H1 (cell line): Measurements from ENCODE around the gene GEMIN7. TPM values are rescaled to one million over a fixed set of nuclear protein-coding genes. Genes with fewer than 3 reads are reported as not detected.
A peak's percentile ranks its signal among the peaks of the same experiment; 100 is the strongest.

Experiments used
- CEBPB ChIP-seq: IDR thresholded peaks from 2 replicates; pipeline ENCODE4 v1.6.1; 2012; ENCODE audit warnings: low read depth, low read length
- CREB1 ChIP-seq: IDR thresholded peaks from 2 replicates; pipeline ENCODE4 v1.6.1; 2012; ENCODE audit warnings: inconsistent platforms
- E2F6 ChIP-seq: IDR thresholded peaks from 2 replicates; pipeline ENCODE4 v1.6.1; 2012; ENCODE audit warnings: inconsistent platforms
- EGR1 ChIP-seq: IDR thresholded peaks from 2 replicates; pipeline ENCODE4 v1.6.1; 2011; ENCODE audit warnings: low read depth, low read length, borderline replicate concordance
- HDAC2 ChIP-seq, 2 experiments: fragments of 300-600 bp in 1 of 2; sonication (generic) in 1 of 2; IDR thresholded peaks; 2 replicates each; pipeline ENCODE4 v1.6.1; 2011 to 2012; ENCODE audit warnings: low read depth in 2 of 2, low read length in 2 of 2, mild to moderate bottlenecking in 2 of 2, moderate library complexity in 2 of 2, borderline replicate concordance in 1 of 2, inconsistent platforms in 1 of 2
- KDM1A ChIP-seq: fragments of 200-600, 300-600 bp; sonication (generic); IDR thresholded peaks from 2 replicates; pipeline ENCODE4 v1.7.1; 2016; ENCODE audit warnings: mild to moderate bottlenecking, low read length, borderline replicate concordance
- PHF8 ChIP-seq: fragments of 200-600 bp; sonication (generic); conservative IDR thresholded peaks from 2 replicates; pipeline ENCODE4 v1.7.1; 2012; ENCODE audit warnings: low read depth, mild to moderate bottlenecking, inconsistent platforms, low read length, moderate library complexity
- POLR2A ChIP-seq, 2 experiments: IDR thresholded peaks; 1 replicate in 1 of 2; 2 replicates in 1 of 2; pipeline ENCODE4 v1.6.1; 2011; ENCODE audit warnings: low read depth in 2 of 2, low read length in 2 of 2, mild to moderate bottlenecking in 2 of 2; ENCODE audit errors: control extremely low read depth in 1 of 2
- POLR2AphosphoS5 ChIP-seq: IDR thresholded peaks from 2 replicates; pipeline ENCODE4 v1.6.1; 2011; ENCODE audit warnings: low read depth, low read length
- POU5F1 ChIP-seq: IDR thresholded peaks from 2 replicates; pipeline ENCODE4 v1.6.1; 2011; ENCODE audit warnings: low read depth, mild to moderate bottlenecking, low read length, moderate library complexity
- RNF2 ChIP-seq: fragments of 200-900, 300-1000 bp; sonication (generic); IDR thresholded peaks from 2 replicates; pipeline ENCODE4 v1.7.1; 2016; ENCODE audit warnings: borderline replicate concordance, low read depth, mild to moderate bottlenecking, antibody characterized with exemption, low read length; ENCODE audit not compliant: poor library complexity, severe bottlenecking; ENCODE audit errors: missing control alignments
- SIN3A ChIP-seq, 2 experiments: IDR thresholded peaks in 1 of 2; conservative IDR thresholded peaks in 1 of 2; 2 replicates each; pipeline ENCODE4 v1.6.1; 2011 to 2012; ENCODE audit warnings: low read length in 2 of 2, improper control_type of control experiment in 1 of 2, low read depth in 1 of 2, mild to moderate bottlenecking in 1 of 2
- SIRT6 ChIP-seq: IDR thresholded peaks from one replicate; pipeline ENCODE4 v1.7.1; 2012; ENCODE audit warnings: low read length, inconsistent platforms
- TAF7 ChIP-seq: optimal IDR thresholded peaks from 2 replicates; pipeline ENCODE3; 2011; ENCODE audit warnings: low read depth, mild to moderate bottlenecking, inconsistent platforms, low read length, moderate library complexity, borderline replicate concordance
- TEAD4 ChIP-seq: IDR thresholded peaks from 2 replicates; pipeline ENCODE4 v1.6.1; 2012; ENCODE audit warnings: low read depth, low read length, inconsistent platforms, mixed read lengths
- USF2 ChIP-seq: IDR thresholded peaks from 2 replicates; pipeline ENCODE4 v1.6.1; 2011; ENCODE audit warnings: low read length, improper control_type of control experiment
- ZNF274 ChIP-seq: IDR thresholded peaks from 2 replicates; pipeline ENCODE4 v1.7.0; 2012; ENCODE audit warnings: low read length, borderline replicate concordance; ENCODE audit errors: extremely low read depth
- polyA plus RNA-seq, 7 experiments: library from polyadenylated mRNA; depleted of rRNA in 3 of 7; stranded (reverse) in 5 of 7; unstranded in 2 of 7; fragments of >200 nt in 5 of 7; fragments of 200-250 nt in 2 of 7; gene quantifications; 1 replicate in 5 of 7; 2 replicates in 1 of 7; 4 replicates in 1 of 7; pipeline versions ENCODE4 v1.2.1 to v1.2.3, GENCODE V29; 2011 to 2013; ENCODE audit warnings: missing spikeins in 2 of 7, mixed read lengths in 2 of 7
- total RNA-seq: library from RNA; stranded (reverse); fragmentation: NEBNext Ultra II Directional; extraction: Animal tissue kit (Norgen Biotek cat#: 25700); gene quantifications from 2 replicates; pipeline ENCODE4 v1.2.1, GENCODE V29; 2021

The GEMIN7 gene
- total and polyA plus RNA-seq, 2 of the 8 experiments (the other 6 are each of a cell fraction or from before 2014, with no cell fraction given): 48.0 to 91.6 TPM

GRCh38 chr19:45079063-45079910, at the start of gene GEMIN7 (continued):
- TF ChIP-seq SIN3A (conservative IDR thresholded peaks at IDR 0.05 in 1 of 2, IDR thresholded peaks at IDR 0.05 in 1 of 2; ENCODE audit: low read depth in 1 of 2, low read length in 2 of 2) (peak in 1 of 2 experiments; percentile 97; a peak in 2 of 4 replicates), PHF8 (peak; percentile 80), USF2 (peak; percentile 79), ZNF274 (no peak), POLR2AphosphoS5 (peak; percentile 72), KDM1A (no peak), POLR2A (IDR thresholded peaks at IDR 0.05; ENCODE audit: control extremely low read depth in 1 of 2, low read depth in 2 of 2, low read length in 2 of 2) (peak in 1 of 2 experiments; percentile 51; a peak in 1 of 3 replicates), CREB1 (peak; percentile 29; the same call in 1 of the 2 replicates), SIRT6 (no peak), EGR1 (peak; percentile 80; the same call in 1 of the 2 replicates), CEBPB (no peak), E2F6 (peak; percentile 78), RNF2 (no peak), POU5F1 (no peak), HDAC2 (IDR thresholded peaks at IDR 0.05; ENCODE audit: borderline replicate concordance in 1 of 2, low read depth in 2 of 2, low read length in 2 of 2) (peak in 1 of 2 experiments; percentile 91; a peak in 2 of 4 replicates), TEAD4 (no peak), TAF7 (peak; percentile 88)
- TF ChIP-seq, all 59 proteins: peak for 27
